ENCODE measurements around the gene C1orf21.

Gene C1orf21

GRCh38 chr1:184489908-184490307 lies 103.1 kb downstream of the C1orf21 start:
- no peak for DNase-seq

- no peak for DNase-seq
Observed at GRCh38 chr1:184492536-184492935, 105.7 kb downstream of the C1orf21 start.

GRCh38 chr1:184493987-184494388 lies 107.2 kb downstream of the C1orf21 start:
- no peak for DNase-seq

GRCh38 chr1:184494929-184495328 lies 108.1 kb downstream of the C1orf21 start:
- DNase-seq: no peak

GRCh38 chr1:184497959-184498723 lies 111.3 kb downstream of the C1orf21 start:
- DNase-seq: no peak

- DNase-seq: no peak
Observed at GRCh38 chr1:184499616-184500015, 112.8 kb downstream of the C1orf21 start.

- DNase-seq: no peak
Observed at GRCh38 chr1:184502161-184502560, 115.3 kb downstream of the C1orf21 start.

GRCh38 chr1:184503221-184503749 lies 116.5 kb downstream of the C1orf21 start:
- DNase-seq: no peak

- DNase-seq: no peak
Observed at GRCh38 chr1:184504040-184504954, 117.5 kb downstream of the C1orf21 start.

GRCh38 chr1:184504955-184505338 lies 118.1 kb downstream of the C1orf21 start:
- DNase-seq: no peak

- DNase-seq: no peak
Observed at GRCh38 chr1:184506481-184506880, 119.7 kb downstream of the C1orf21 start.

GRCh38 chr1:184507165-184507564 lies 120.3 kb downstream of the C1orf21 start:
- DNase-seq: no peak

- no peak for DNase-seq
Observed at GRCh38 chr1:184507604-184508280, 120.9 kb downstream of the C1orf21 start.

- DNase-seq: no peak
Observed at GRCh38 chr1:184509105-184509504, 122.3 kb downstream of the C1orf21 start.

GRCh38 chr1:184510110-184510509 lies 123.3 kb downstream of the C1orf21 start:
- DNase-seq: no peak

GRCh38 chr1:184512724-184513123 lies 125.9 kb downstream of the C1orf21 start:
- DNase-seq: no peak

GRCh38 chr1:184513421-184513820 lies 126.6 kb downstream of the C1orf21 start:
- DNase-seq: no peak

- DNase-seq: no peak
Observed at GRCh38 chr1:184513966-184514365, 127.1 kb downstream of the C1orf21 start.

- DNase-seq: no peak
Observed at GRCh38 chr1:184514447-184514846, 127.6 kb downstream of the C1orf21 start.

GRCh38 chr1:184517130-184517529 lies 130.3 kb downstream of the C1orf21 start:
- DNase-seq: no peak

GRCh38 chr1:184518736-184519357 lies 132.0 kb downstream of the C1orf21 start:
- no peak for DNase-seq

- no peak for DNase-seq
Observed at GRCh38 chr1:184520336-184520735, 133.5 kb downstream of the C1orf21 start.

GRCh38 chr1:184524248-184524647 lies 137.4 kb downstream of the C1orf21 start:
- DNase-seq: no peak

Measured in activated CD8-positive, alpha-beta memory T cell treated with anti-CD3 and anti-CD28 coated beads for 24 hours (primary cell).